ENCODE data around the gene PLCD3. TPM values are rescaled to one million over a fixed set of nuclear protein-coding genes. Genes with fewer than 3 reads are reported as not detected.

PLCD3 gene
- total and polyA plus RNA-seq, 9 of the 15 experiments (the other 6 are each of a cell fraction or from before 2014, with no cell fraction given) = 0.20 to 22.6 (median 7.5) TPM

DNA sequence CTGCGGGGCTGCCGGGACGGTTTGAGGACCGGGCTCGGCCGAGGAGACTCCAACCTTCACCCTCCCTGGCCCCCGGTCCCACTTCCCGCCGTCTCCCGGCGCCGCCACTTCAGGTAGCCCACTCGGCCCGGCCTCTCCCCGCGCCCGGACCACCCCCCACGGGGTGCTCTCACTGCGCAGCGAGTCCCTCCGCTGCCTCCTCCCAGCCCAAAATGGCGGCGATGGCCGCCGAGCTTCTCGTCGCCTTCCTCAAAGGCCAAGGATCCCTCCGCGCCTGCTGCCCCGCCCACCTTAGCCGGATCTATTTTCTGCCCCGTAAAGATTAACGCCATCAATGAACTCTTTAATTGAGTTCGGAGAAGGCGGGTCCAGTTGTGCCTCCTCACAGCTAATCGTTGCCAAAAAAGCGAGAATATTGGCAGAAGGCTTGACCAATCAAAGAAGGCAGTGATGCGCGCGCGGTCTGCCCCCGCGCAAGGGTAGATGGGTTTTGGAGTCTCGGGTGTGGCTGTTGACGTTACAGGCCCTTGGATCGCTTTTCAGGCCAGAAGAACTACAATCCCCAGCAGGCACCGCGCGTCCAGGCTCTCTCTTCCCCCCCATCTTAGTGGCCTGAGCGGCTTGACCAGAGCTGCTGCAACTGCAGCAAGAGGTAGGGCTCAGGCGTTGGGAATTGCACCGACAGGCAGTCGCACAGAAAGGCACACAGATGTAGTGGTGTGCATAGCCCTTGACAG lies 29.1 kb upstream of the PLCD3 start, which contains the start of gene HEXIM2 (continued):
- TF ChIP-seq, protein P1, sequence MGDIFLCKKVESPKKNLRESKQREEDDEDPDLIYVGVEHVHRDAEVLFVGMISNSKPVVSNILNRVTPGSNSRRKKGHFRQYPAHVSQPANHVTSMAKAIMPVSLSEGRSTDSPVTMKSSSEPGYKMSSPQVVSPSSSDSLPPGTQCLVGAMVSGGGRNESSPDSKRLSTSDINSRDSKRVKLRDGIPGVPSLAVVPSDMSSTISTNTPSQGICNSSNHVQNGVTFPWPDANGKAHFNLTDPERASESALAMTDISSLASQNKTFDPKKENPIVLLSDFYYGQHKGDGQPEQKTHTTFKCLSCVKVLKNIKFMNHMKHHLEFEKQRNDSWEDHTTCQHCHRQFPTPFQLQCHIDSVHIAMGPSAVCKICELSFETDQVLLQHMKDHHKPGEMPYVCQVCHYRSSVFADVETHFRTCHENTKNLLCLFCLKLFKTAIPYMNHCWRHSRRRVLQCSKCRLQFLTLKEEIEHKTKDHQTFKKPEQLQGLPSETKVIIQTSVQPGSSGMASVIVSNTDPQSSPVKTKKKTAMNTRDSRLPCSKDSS (IDR thresholded peaks at IDR 0.05; ENCODE audit: low read depth, partially characterized antibody) = no peak
- no peak for TF ChIP-seq ZNF224 (CRISPR knock-in tag; IDR thresholded peaks at IDR 0.05)
- no peak for TF ChIP-seq STAG1 (CRISPR knock-in tag; IDR thresholded peaks at IDR 0.05; ENCODE audit: borderline replicate concordance)
- peak; percentile 72; the same call in 1 of the 2 replicates for TF ChIP-seq GATAD2A (IDR thresholded peaks at IDR 0.05)
- TF ChIP-seq MAFK (IDR thresholded peaks at IDR 0.05; ENCODE audit: low read length) = peak; percentile 4; the same call in 1 of the 2 replicates
- no peak for TF ChIP-seq MAFF (IDR thresholded peaks at IDR 0.05; ENCODE audit: low read length)
- no peak for TF ChIP-seq HDAC2 (IDR thresholded peaks at IDR 0.05)
- TF ChIP-seq ZSCAN32 (CRISPR knock-in tag; IDR thresholded peaks at IDR 0.05) = no peak
- TF ChIP-seq ZNF75A (CRISPR knock-in tag; IDR thresholded peaks at IDR 0.05) = no peak
- peak; percentile 49; the same call in 1 of the 2 replicates for TF ChIP-seq PRMT5 (CRISPR knock-in tag; IDR thresholded peaks at IDR 0.05)
- peak; percentile 46; the same call in 1 of the 2 replicates for TF ChIP-seq FOXJ2 (tag; IDR thresholded peaks at IDR 0.05)
- no peak for TF ChIP-seq POLR3G (IDR thresholded peaks at IDR 0.05; ENCODE audit: extremely low read depth, insufficient read length, insufficient replicate concordance)
- TF ChIP-seq POLR2AphosphoS5 (IDR thresholded peaks at IDR 0.05; ENCODE audit: control insufficient read depth, insufficient read depth, low read depth, low read length) = peak; percentile 86; the same call in 1 of the 2 replicates
- TF ChIP-seq NCOA4 (IDR thresholded peaks at IDR 0.05; ENCODE audit: partially characterized antibody) = no peak
- TF ChIP-seq, protein P2, sequence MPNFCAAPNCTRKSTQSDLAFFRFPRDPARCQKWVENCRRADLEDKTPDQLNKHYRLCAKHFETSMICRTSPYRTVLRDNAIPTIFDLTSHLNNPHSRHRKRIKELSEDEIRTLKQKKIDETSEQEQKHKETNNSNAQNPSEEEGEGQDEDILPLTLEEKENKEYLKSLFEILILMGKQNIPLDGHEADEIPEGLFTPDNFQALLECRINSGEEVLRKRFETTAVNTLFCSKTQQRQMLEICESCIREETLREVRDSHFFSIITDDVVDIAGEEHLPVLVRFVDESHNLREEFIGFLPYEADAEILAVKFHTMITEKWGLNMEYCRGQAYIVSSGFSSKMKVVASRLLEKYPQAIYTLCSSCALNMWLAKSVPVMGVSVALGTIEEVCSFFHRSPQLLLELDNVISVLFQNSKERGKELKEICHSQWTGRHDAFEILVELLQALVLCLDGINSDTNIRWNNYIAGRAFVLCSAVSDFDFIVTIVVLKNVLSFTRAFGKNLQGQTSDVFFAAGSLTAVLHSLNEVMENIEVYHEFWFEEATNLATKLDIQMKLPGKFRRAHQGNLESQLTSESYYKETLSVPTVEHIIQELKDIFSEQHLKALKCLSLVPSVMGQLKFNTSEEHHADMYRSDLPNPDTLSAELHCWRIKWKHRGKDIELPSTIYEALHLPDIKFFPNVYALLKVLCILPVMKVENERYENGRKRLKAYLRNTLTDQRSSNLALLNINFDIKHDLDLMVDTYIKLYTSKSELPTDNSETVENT (CRISPR knock-in tag; IDR thresholded peaks at IDR 0.05) = peak; percentile 78
- TF ChIP-seq CBFB (CRISPR knock-in tag; IDR thresholded peaks at IDR 0.05) = no peak
- TF ChIP-seq EHMT2 (IDR thresholded peaks at IDR 0.05) = no peak
- TF ChIP-seq, protein P3, sequence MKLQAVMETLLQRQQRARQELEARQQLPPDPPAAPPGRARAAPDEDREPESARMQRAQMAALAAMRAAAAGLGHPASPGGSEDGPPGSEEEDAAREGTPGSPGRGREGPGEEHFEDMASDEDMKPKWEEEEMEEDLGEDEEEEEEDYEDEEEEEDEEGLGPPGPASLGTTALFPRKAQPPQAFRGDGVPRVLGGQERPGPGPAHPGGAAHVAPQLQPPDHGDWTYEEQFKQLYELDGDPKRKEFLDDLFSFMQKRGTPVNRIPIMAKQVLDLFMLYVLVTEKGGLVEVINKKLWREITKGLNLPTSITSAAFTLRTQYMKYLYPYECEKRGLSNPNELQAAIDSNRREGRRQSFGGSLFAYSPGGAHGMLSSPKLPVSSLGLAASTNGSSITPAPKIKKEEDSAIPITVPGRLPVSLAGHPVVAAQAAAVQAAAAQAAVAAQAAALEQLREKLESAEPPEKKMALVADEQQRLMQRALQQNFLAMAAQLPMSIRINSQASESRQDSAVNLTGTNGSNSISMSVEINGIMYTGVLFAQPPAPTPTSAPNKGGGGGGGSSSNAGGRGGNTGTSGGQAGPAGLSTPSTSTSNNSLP (IDR thresholded peaks at IDR 0.05; ENCODE audit: borderline replicate concordance, low read depth, low read length) = peak; percentile 99
- peak; percentile 59 for TF ChIP-seq HMGN3 (IDR thresholded peaks at IDR 0.05; ENCODE audit: borderline replicate concordance, extremely low read depth, insufficient read length, low read depth, low read length)
- no peak for TF ChIP-seq IFI16 (CRISPR knock-in tag; IDR thresholded peaks at IDR 0.05)
- TF ChIP-seq MBD2 (IDR thresholded peaks at IDR 0.05; ENCODE audit: borderline replicate concordance, low read depth) = peak; percentile 96
- TF ChIP-seq POU5F1 (IDR thresholded peaks at IDR 0.05; ENCODE audit: borderline replicate concordance, low read depth, low read length, partially characterized antibody) = peak; percentile 52
- TF ChIP-seq SMARCA5 (IDR thresholded peaks at IDR 0.05) = no peak
- no peak for TF ChIP-seq NFATC3 (IDR thresholded peaks at IDR 0.05)
- 0 out of 2 replicates have a peak, but pooled peaks have one; percentile 39 for TF ChIP-seq SIN3B (IDR thresholded peaks at IDR 0.05; ENCODE audit: low read depth)
- TF ChIP-seq DPF2 (IDR thresholded peaks at IDR 0.05) = no peak

Measured in K562 (cell line).